ENCODE measurements around the gene ETFB. TPM values are rescaled to one million over a fixed set of nuclear protein-coding genes. Genes with fewer than 3 reads are reported as not detected.

The ETFB gene
- total RNA-seq, 1 experiment from 2014 or later, result 114 TPM

- Mint-ChIP-seq H3K36me3 (ENCODE audit: insufficient read depth, unreplicated experiment) (peaks cover 6% of the 10 kb centered on the region), H3K4me3 (ENCODE audit: unreplicated experiment) (no peak overlapping the region), H3K4me1 (ENCODE audit: insufficient read depth, unreplicated experiment) (peaks cover 11% of the 10 kb centered on the region), H3K9me3 (ENCODE audit: unreplicated experiment) (no peaks in the 10 kb centered on the region), H3K27ac (ENCODE audit: low read depth, unreplicated experiment) (peak overlapping the region; percentile 65), H3K27me3 (ENCODE audit: insufficient read depth, unreplicated experiment) (no peaks in the 10 kb centered on the region)
- intact Hi-C loops (cut with micrococcal nuclease), result no loop called here
- ChIA-PET POLR2A (interaction anchor here (1.0 to 2.0 kb wide), 2 partner anchors 12 to 16 kb away, joined by 4 to 5 read pairs; no protein-coding TSS in a partner anchor), CTCF (interaction anchor here (0.6 kb wide), 1 partner anchor 651 kb away, joined by 3 read pairs; no protein-coding TSS in a partner anchor)
- no peak for TF ChIP-seq CTCF (IDR thresholded peaks at IDR 0.05; ENCODE audit: unreplicated experiment)
- DNase-seq (ENCODE audit: unreplicated experiment), result no peak
- no TSS peak for BruUV-seq (replicated peaks)
These were observed 23.3 kb downstream of the ETFB start for GRCh38 chr19:51342631-51343569.

- peaks cover 6% of the 10 kb centered on the region for H3K36me3 Mint-ChIP-seq (ENCODE audit: insufficient read depth, unreplicated experiment)
- no peaks in the 10 kb centered on the region for H3K9me3 Mint-ChIP-seq (ENCODE audit: unreplicated experiment)
- H3K27me3 Mint-ChIP-seq (ENCODE audit: insufficient read depth, unreplicated experiment), result no peaks in the 10 kb centered on the region
- H3K27ac Mint-ChIP-seq (ENCODE audit: low read depth, unreplicated experiment), result peak within 1 kb of the TSS; percentile 65
- intact Hi-C loops (cut with micrococcal nuclease), result no loop called here
- no peak for TF ChIP-seq CTCF (IDR thresholded peaks at IDR 0.05; ENCODE audit: unreplicated experiment)
- ChIA-PET POLR2A (interaction anchor here (0.8 to 3.1 kb wide), 3 partner anchors 17 to 25 kb away, joined by 4 to 20 read pairs (median 8); no protein-coding TSS in a partner anchor), CTCF (interaction anchor here (0.6 to 1.1 kb wide), 3 partner anchors 16 to 651 kb away, joined by 3 read pairs; no protein-coding TSS in a partner anchor)
- no TSS peak for BruUV-seq (replicated peaks)
- DNase-seq (ENCODE audit: unreplicated experiment), result no peak
- peak within 1 kb of the TSS; percentile 76 for H3K4me3 Mint-ChIP-seq (ENCODE audit: unreplicated experiment)
- peaks cover 11% of the 10 kb centered on the region for H3K4me1 Mint-ChIP-seq (ENCODE audit: insufficient read depth, unreplicated experiment)
These were observed 24.1 kb downstream of the ETFB start, which contains the start of gene VSIG10L for GRCh38 chr19:51341976-51342580. Gene VSIG10L, minus strand, starts transcription at chr19:51342139. Its CDS starts 15 bp downstream, at chr19:51342124.

- H3K27me3 Mint-ChIP-seq (ENCODE audit: insufficient read depth, unreplicated experiment), result no peaks in the 10 kb centered on the region
- H3K4me1 Mint-ChIP-seq (ENCODE audit: insufficient read depth, unreplicated experiment), result peaks cover 11% of the 10 kb centered on the region
- DNase-seq (ENCODE audit: unreplicated experiment), result no peak
- no peaks in the 10 kb centered on the region for H3K36me3 Mint-ChIP-seq (ENCODE audit: insufficient read depth, unreplicated experiment)
- intact Hi-C loops (cut with micrococcal nuclease), result no loop called here
- CTCF ChIA-PET, result interaction anchor here (0.8 to 2.6 kb wide), 4 partner anchors 16 to 342 kb away, joined by 3 to 18 read pairs (median 3); partner anchors contain the start of gene ETFB
- no peak for TF ChIP-seq CTCF (IDR thresholded peaks at IDR 0.05; ENCODE audit: unreplicated experiment)
- H3K9me3 Mint-ChIP-seq (ENCODE audit: unreplicated experiment), result no peaks in the 10 kb centered on the region
- POLR2A ChIA-PET, result interaction anchor here (0.6 to 3.1 kb wide), 4 partner anchors 18 to 254 kb away, joined by 3 to 20 read pairs (median 6); no protein-coding TSS in a partner anchor
- no peak overlapping the region for H3K27ac Mint-ChIP-seq (ENCODE audit: low read depth, unreplicated experiment)
- peak overlapping the region; percentile 76 for H3K4me3 Mint-ChIP-seq (ENCODE audit: unreplicated experiment)
- BruUV-seq (replicated peaks), result no TSS peak
These were observed 25.1 kb downstream of the ETFB start for GRCh38 chr19:51341066-51341465.
